ENCODE measurements around the gene MEGF11.

MEGF11 gene

DNA sequence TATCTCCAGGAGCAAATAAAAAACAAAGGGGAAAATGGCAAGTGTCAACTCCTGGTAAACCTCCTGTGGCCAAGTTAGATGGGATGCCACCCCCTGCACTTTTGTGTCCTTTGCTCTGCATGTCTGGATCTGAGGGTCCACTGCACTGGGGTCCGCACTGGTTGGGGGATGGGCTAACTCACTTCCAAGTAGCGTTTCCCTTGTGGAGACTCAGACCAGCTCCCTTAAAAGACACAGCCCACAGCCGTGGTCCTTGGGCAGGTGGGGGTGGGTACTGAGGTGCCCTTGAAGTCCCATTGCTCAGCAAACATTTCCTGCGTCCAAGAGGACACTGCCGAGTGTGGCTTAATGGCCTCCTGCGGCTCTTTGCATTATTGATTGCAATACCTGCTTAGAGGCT is 188.2 kb downstream of the MEGF11 start:
- DNase-seq (ENCODE audit: low read depth, low spot score) = no peak

DNA sequence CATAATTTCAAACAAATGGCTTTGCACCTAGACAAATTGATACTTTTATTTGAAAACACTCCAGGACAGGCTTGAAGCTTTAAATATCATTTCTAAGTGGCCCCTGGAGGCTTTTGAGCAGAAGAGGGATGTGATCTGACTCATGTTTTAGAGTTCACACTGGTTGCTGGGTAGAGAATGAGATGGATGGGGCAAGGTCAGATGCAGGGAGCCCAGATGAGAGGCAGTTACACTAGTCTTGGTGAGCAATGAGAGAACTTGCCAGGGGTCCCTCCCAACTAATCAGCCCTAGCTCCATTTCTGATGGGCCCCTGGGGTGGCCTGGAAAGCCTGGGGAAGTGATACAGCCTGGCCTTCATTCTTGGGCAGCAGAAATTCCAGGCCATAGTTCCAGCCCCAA is 190.4 kb downstream of the MEGF11 start:
- no peak for DNase-seq (ENCODE audit: low read depth, low spot score)

DNA sequence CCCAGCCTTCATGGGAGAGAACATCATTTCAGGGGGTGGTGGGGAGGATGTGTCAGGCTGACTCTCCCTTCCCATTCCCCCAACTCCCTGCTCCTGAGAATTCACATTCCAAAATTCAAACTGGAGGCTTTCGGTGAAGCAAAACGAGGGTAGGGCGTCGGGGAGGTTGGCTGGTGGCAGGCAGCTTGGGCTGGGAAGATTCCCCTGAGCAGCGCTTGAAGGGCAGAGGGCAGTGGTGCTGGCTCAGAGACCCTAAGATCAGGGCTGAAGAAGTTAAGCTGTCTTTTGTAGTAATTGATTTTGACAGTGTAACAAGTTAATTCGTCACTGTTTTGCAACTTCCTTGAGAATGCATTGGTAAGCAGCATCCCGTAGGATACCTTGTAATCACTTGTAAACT is 196.5 kb downstream of the MEGF11 start:
- no peak for DNase-seq (ENCODE audit: low read depth, low spot score)

DNA sequence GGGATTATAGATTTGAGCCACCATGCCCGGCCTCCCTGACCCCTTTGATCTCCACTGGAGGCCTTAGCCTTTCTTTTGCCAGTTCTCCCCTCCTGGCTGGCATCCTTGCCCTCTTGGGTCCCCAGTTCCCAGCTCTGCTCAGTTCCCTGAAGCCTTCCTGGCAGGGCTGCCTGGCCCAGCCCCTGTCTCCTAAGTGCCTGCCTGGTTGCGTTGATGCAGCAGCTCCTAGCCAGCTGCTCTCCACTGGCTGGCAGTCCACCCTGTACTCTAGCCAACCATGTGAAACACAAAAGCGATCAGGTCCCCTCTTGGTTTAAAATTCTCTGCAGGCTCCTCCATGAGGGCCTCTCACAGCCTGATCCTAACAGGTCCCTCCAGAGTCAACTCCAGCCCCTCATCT is 199.6 kb downstream of the MEGF11 start:
- no peak for DNase-seq (ENCODE audit: low read depth, low spot score)

DNA sequence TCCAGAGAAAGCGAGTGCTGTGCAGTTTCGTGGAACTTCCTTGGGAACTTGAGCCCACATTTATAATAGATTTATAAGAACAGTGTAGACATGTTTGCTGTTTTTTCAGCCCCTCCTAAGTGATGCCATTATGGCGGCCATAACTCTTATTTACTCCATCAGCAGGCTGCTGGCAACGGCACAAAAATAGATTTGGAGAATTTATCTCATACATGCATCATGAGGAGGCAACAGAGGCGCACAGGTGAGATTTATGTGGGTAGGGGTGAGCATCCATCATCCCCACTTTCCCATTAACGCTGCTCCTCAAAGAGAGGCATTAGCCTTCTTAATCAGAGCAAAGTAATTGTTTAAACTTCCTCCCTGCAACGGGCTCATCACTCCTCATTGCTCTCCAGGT is 201.7 kb downstream of the MEGF11 start:
- DNase-seq (ENCODE audit: low read depth, low spot score) = no peak

DNA sequence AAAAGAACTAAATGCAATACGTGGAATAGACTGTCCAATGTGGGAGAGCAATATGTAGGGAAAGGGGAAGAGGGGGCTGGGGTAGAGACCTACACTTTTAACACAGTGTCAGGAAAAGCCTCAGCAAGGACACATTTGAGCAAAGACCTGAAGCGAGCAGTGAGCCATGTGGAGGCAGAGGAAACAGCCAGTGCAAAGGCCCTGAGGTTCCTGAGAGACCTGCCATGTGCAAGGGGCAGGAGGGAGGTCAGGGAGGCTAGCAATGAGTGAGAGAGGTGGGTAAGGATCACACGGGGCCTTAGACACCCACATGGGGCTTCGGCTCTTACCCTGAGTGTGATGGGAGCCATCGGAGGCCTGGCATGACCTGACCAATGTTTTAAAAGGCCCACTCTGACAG is 203.3 kb downstream of the MEGF11 start:
- no peak for DNase-seq (ENCODE audit: low read depth, low spot score)

DNA sequence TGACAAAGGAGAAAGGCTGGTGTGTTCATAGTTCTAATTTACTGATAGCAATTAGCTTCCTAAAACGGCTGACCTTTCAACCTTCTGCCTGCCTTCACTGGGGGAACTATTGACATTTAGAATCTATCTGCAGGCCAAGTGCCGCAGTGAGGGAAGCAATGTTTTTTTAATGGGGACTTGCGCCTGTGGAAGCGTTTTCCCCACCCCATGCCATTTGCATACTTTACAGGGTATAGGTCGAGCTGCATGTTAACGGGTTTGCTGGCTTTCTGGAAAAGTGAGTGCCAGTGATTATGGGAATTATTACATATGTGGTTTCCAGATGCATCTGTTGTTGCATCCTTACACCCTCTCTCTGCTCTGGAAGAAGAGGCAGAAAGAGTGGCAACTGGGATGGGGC is 204.2 kb downstream of the MEGF11 start:
- no peak for DNase-seq (ENCODE audit: low read depth, low spot score)

DNA sequence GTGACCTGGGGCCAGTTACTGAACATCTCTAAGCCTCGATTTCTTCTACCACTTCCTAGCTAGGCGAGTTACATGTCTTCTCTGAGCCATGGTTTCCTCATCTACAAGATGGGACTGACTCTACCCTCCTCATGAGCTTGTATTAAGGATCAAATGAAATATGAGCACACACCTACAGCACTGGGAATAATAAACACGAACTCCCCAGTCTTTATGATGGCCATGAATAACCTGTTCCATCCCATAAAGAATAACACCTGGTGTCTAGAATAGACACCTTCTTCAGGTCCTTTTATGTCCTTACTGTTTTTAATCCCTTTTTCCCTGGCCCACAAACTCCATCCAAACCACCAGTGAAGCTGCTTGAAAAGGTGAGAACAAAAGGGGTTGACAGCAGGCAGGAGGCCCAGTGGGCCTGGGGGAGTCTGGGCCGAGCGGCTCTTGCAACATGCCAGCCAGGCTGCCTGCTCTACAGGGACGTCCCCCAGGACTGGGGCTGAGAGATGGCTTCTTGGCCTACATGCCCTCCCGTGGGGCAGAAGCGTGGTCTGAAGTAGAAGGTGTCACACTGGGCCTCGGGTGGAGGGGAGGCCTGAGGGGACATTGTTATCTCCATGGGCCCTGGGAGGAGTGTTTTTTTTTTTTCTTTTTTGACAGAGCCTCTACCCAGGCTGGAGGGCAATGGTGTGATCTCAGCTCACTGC is 206.1 kb downstream of the MEGF11 start:
- DNase-seq (ENCODE audit: low read depth, low spot score) = no peak

DNA sequence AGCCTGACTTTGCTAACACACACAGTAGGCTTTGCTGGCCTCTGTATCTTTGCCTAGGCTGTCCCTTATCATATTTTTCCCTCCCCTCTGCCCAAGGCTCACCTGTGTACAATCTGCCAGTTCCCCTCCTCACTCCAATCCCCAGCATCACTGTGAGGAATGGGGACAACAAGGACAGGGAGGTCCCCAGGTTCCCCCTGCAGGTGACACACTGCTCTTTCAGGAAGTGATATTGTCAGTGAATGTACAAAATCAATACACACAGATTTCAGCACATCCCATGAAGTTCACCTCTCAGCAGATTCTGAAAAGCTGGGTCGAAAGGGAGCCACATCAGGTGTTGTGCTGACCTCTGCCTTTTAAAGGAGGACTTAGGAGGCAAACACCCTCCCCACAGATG is 206.8 kb downstream of the MEGF11 start:
- no peak for DNase-seq (ENCODE audit: low read depth, low spot score)

DNA sequence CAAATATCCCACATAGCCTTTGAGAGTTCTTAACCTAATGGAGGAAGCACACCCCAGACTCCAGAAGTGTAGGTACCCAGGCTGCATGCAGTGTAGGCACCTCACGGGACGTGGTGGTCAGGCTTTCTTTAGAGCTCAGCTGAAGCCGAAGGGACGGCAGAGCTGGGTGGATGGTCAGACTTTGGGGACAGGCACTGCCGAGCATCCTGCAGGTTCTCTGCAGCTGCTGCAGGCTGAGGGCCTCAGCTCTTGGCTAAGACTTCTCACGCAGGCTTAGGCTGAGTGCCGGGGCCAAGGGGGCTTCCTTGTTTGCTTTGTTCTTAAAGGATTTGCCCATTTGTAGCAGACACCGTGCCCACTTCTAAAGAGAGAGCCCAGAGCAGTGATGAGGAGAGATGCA is 207.2 kb downstream of the MEGF11 start:
- DNase-seq (ENCODE audit: low read depth, low spot score) = no peak

DNA sequence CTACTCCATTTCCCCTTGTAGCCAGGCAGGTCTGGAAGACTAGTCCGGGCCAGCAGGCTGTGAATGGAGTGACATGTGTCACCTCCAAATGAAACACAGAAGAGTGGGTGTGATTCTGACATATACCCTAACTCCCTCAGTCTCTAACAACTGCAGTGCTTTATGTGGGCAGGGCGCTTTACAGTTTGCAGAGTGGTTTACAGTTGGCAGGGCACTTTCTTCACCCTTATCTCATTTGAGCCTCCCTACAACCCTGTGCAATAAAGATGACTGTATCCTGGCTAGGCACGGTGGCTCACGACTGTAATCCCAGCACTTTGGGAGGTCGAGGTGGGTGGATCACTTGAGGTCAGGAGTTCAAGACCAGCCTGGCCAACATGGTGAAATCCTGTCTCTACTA is 208.0 kb downstream of the MEGF11 start:
- no peak for DNase-seq (ENCODE audit: low read depth, low spot score)

DNA sequence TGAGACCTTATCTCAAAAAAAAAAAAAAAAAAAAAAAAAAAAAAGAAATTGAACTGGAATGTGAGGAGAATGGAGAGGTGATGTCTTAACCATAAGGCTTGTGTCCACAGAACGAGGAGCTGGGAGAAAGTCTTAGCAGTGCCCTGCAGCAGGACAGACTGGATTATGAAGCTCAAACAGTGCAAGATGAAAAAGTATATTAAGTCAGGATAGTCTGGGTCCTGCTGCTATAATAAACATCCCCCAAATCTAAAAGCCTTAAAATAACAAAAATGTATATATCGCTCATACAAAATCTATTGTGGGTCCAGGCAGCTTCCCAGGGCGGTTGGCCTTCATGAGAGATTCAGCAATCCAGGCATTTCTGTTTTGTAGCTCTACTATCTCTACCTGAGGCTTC is 208.7 kb downstream of the MEGF11 start:
- DNase-seq (ENCODE audit: low read depth, low spot score) = no peak

DNA sequence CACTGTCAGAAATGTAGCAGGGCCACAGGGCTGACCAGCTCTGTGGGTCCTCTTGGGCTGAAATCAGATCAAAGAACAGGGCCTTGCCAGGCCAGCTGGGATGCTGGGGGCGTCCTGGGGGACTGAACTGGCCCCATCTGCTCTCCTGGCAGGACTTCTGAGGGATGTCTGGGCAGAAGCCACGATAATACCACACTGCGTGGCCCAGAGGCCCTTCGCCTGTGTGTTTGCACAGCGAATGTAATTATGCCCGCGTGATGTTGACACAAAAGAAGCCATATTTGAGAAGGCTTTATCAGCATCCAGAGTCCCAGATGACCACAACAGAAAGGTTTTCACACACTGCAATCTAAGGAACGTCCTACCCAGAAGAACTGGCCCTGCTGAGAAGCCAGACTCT is 210.3 kb downstream of the MEGF11 start:
- DNase-seq (ENCODE audit: low read depth, low spot score) = no peak

DNA sequence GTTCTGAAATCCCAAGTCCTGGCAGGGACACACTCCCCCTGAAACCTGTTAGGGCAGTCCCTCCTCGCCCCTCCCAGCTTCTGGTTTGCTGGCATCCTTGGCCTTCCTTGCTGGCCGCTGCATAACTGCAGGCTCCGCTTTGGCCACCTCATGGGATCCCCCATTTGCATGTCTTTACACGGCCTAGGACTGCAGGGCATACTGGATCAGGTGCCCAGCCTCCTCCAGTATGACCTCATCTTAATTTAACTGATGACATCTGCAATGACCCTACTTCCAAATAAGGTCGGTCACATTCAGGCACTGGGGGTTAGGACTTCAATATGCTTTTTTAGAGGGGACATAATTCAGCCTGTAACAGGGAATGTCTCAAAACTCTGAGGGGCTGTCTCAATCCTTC is 210.9 kb downstream of the MEGF11 start:
- no peak for DNase-seq (ENCODE audit: low read depth, low spot score)

DNA sequence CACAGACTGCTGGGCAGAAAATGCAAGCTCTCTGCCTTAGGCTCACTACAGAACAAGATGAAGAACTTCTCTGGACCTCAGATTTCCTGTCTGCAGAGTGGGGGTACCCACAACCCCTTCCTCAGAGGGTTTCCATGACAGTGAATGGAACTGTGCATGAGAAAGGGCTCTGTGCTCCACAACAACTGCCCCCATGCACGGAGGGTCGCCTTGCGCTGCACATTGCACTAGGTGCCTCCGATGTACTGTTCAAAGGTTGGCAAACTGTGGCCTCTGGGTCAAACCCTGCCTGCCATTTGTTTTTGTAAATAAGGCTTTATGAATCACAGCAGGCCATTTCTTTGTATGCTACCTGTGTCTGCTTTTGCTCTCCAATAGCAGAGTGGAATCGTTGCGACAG is 212.3 kb downstream of the MEGF11 start:
- DNase-seq (ENCODE audit: low read depth, low spot score) = no peak

DNA sequence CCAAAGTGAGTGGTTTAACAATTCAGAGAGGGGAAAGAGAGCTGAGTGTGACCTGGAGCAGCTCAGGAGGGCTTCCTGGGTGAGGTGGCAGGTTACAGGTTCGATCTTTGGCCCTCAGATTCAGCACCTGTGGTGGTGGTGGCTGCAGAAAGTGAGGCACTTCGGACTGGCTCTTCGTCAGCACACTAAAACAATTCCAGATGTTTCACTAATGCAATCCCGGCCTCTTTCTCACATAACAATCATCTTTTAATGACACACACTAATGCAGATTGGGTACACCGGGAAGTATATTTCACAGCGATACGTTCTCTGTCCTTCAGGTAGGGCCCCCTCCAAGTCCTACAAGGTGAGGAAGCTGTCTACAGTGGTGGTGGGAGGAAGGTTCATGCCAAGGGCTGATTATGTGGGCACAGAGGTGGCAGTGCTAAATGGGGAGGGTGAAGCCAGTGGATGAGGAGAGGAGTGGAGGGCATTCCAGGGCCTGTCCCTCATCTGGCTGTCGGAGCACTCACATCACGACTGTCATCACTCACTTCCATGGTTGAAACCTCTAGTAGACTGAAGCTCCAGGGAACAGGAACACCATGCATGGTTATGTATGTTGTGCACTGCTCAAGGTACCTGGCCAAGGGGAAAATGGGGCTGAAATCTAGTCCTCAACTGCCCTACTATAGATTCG is 213.2 kb downstream of the MEGF11 start:
- no peak for DNase-seq (ENCODE audit: low read depth, low spot score)

DNA sequence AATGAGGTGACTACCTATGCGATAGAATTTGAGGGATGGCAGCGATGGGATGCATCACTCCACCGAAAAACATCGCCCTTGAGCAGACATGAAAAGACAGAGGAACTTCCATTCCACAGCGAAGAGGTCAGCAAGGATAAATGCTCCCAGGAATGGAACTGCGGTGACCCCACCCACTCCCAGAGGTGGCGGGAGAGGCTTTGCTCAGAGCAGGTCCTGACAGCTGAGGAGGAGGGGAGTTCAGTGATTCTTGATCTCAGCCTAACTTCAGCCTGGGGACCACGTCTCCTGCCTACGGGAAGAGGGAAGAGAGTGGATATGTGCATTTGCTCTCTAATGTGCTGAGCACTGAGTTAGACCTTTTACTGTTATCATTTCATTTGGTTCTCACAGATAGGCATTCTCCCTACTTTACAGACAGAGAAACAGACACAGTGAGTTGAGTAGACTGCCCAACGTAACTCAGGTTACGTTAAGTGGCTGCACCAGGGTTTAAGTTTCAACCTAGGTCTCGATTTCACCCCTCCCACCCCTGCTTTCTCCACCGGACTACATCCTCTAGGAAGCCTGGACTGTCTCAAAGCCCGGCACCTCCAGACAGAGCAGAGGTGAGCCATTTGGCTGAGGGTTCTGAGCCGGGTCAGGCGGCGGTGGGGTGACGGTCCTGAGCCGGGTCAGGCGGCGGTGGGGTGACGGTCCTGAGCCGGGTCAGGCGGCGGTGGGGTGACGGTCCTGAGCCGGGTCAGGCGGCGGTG is 214.3 kb downstream of the MEGF11 start:
- DNase-seq (ENCODE audit: low read depth, low spot score) = no peak

DNA sequence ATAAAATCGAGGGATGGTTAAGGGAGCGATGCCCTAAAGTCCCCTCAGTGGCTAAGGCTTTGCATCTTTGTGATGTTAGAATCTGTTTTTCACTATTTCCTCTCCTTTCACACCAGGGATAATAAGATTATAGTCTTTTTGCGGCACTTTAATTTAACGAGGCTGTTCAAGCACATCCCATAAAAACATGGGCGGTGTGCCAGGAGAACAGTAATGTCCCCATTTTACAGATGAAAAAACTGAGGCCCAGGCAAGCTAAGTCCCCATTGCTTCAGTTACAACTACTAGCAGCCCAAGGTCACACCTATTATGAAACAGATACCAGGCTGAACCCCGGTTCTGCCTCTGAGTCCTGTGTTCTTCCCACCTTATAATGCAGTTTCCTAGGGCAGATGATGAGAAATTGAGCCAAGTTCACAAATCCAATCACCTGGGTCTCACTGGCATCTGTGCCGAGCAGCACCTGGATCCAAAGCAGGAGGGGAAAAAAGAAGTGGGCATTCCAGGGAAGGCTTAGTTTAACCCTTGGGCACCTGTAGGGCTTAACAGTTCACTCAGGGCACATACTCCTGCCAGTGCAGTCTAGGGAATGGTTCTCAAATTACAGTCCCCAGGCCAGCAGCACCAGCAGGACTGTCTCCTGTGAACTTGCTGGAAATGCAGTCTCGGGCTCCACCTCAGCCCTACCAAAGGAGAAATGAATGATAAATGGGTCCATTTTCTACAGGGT is 215.0 kb downstream of the MEGF11 start:
- no peak for DNase-seq (ENCODE audit: low read depth, low spot score)

DNA sequence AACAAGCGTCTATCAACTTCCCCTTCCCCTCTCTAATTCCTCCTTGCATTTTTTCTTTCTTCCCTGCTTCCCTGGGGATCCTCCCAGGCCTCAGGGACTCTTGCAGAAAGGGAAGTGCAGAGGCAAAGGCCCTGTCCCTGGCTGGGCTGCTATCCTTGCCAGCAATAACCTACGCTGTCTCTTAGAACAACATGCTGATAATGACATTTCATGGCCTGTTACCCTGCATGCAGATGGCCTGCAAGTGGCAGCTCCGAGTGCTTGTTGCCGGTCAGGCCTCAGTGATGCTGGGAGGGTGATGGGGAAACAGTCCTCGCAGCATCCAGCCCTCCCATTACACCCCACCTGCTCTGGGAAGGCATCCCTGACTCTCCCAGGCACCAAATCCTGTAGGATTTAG is 216.7 kb downstream of the MEGF11 start:
- no peak for DNase-seq (ENCODE audit: low read depth, low spot score)

DNA sequence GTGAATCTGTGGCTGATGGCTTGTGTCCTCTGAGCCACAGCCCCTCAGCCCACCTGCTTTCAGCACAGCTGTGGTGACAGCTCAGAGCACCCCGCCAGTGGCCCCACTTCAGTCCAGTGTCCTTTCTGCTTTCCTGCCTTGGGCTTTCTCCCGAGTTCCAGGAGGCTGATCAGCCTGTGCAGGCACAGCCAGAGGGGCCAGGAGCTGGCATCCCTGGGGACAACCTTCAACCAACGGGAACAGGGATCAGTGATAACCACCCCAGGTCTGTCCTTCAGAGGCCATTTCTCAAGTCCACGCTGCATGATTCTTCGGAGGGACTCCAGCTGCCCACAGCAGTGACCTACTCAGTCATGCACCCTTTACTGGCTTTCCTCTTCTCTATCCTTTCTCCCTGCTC is 217.6 kb downstream of the MEGF11 start:
- DNase-seq (ENCODE audit: low read depth, low spot score) = no peak

DNA sequence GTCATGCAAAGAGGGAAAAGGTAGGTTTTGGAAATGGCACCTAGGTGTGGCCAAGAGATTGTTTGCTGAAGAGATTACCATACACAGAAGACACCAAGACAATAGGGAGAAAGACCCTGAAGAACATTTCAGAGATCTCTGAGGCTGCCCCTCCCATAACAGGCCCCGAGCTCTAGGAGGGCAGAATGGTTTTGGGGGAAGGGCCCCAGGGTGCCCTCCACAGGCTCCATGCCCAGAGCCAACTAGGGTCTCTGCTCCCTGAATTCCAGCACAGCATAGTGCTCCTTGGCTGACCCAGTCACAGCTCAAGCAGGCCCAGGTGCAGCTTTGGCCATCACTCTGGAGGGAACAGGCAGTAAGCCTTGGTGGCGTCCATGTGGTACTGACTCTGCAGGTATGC is 220.4 kb downstream of the MEGF11 start:
- no peak for DNase-seq (ENCODE audit: low read depth, low spot score)

DNA sequence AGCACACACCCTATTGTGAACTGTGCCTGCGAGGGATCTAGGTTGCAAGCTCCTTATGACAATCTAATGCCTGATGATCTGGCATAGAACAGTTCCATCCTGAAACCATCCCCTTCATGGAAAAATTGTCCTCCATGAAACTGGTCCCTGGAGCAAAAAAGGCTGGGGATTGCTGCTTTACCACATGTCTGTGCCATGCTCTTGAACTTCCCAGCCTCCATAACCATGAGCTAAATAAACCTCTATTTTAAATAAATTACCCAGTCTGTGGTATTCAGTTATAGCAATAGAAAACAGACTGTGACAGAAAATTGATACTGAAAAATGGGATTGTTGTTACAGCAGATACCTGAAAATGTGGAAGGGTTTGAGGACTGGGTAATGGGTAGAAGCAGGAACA is 221.5 kb downstream of the MEGF11 start:
- no peak for DNase-seq (ENCODE audit: low read depth, low spot score)
